Panc1 (cell line): ENCODE results near the gene TRIO. TPM values are rescaled to one million over a fixed set of nuclear protein-coding genes. Genes with fewer than 3 reads are reported as not detected.
"Not testable (repeated sequence)": the region's sequence is repeated elsewhere in the genome, so short reads cannot be mapped to it uniquely, and the experiment has no call there.

Experiments used
- ATAC-seq: fragments of 200-7000 bp; cut with Tn5 transposase; 2 replicates; pipeline ENCODE4 v1.9.1; 2020; ENCODE audit warnings: mild to moderate bottlenecking, moderate library complexity
- BruUV-seq: library from RNA; stranded (reverse); fragments of 400-500 nt; replicated peaks from 2 replicates; lab custom pipeline; 2021; lab: Mats Ljungman, UMichigan
- CTCF ChIA-PET: fragments of 300-600 bp; sonication (Branson Sonifier 250); formaldehyde crosslinking; loops from one replicate; lab custom pipeline; 2022; ENCODE audit warnings: antibody characterized with exemption; lab: Charles Lee
- POLR2A ChIA-PET: fragments of 300-600 bp; sonication (Branson Sonifier 250); formaldehyde crosslinking; loops from one replicate; lab custom pipeline; 2022; ENCODE audit warnings: antibody characterized with exemption; lab: Charles Lee
- DNase-seq: peaks from one replicate; pipeline ENCODE4 v3.0.0-alpha.2; 2010; ENCODE audit warnings: low read depth, low spot score
- H3K27ac ChIP-seq: 2 replicates; pipeline ENCODE4 v1.5.1; 2011; ENCODE audit warnings: mild to moderate bottlenecking, low read length, inconsistent platforms
- H3K27me3 ChIP-seq: fragments of 200-500 bp; sonication (Bioruptor generic); 2 replicates; pipeline ENCODE4 v1.6.0; 2014; ENCODE audit warnings: low read length, inconsistent platforms; ENCODE audit not compliant: control insufficient read depth, insufficient read depth
- H3K36me3 ChIP-seq: fragments of 200-500 bp; sonication (Bioruptor generic); 2 replicates; pipeline ENCODE4 v1.5.1; 2014; ENCODE audit warnings: inconsistent platforms, mild to moderate bottlenecking, low read length, moderate library complexity; ENCODE audit not compliant: control insufficient read depth, insufficient read depth
- H3K4me1 ChIP-seq: 2 replicates; pipeline ENCODE4 v1.5.1; 2011; ENCODE audit warnings: inconsistent platforms, mild to moderate bottlenecking, low read length, moderate library complexity; ENCODE audit not compliant: control insufficient read depth, insufficient read depth
- H3K4me3 ChIP-seq, 2 experiments: 2 replicates each; pipeline ENCODE4 v1.5.1; 2011 to 2012; ENCODE audit warnings: low read depth in 2 of 2, low read length in 2 of 2, mild to moderate bottlenecking in 2 of 2, inconsistent platforms in 1 of 2, moderate library complexity in 1 of 2
- H3K9me3 ChIP-seq: fragments of 200-500 bp; sonication (Bioruptor generic); 2 replicates; pipeline ENCODE4 v1.5.1; 2014; ENCODE audit warnings: low read depth, mild to moderate bottlenecking, inconsistent platforms, low read length, moderate library complexity; ENCODE audit not compliant: control insufficient read depth, insufficient read depth
- POLR2AphosphoS5 ChIP-seq: IDR thresholded peaks from 2 replicates; pipeline ENCODE4 v1.6.1; 2012; ENCODE audit warnings: mild to moderate bottlenecking, low read depth, low read length, moderate library complexity
- REST ChIP-seq, 2 experiments: IDR thresholded peaks; 2 replicates each; pipeline ENCODE4 v1.6.1; 2011 to 2012; ENCODE audit warnings: low read depth in 2 of 2, control low read depth in 1 of 2, low read length in 1 of 2, mild to moderate bottlenecking in 1 of 2, moderate library complexity in 1 of 2; ENCODE audit not compliant: insufficient read depth in 1 of 2
- SIN3A ChIP-seq: IDR thresholded peaks from 2 replicates; pipeline ENCODE4 v1.6.1; 2012; ENCODE audit warnings: low read depth, mild to moderate bottlenecking, low read length, moderate library complexity, borderline replicate concordance; ENCODE audit not compliant: insufficient read depth
- TCF7L2 ChIP-seq: IDR thresholded peaks from 2 replicates; pipeline ENCODE4 v1.6.1; 2011; ENCODE audit warnings: mild to moderate bottlenecking, low read depth, low read length, inconsistent platforms
- in situ Hi-C: cut with HindIII; loops from 2 replicates; pipeline ENCODE4 v1.10.0; 2016; ENCODE audit warnings: low sequenced_read_pairs, low pct_unique_long_range_greater_than_20kb
- intact Hi-C: fragments of 100-400 bp; cut with micrococcal nuclease; formaldehyde crosslinking; loops from one replicate; pipeline ENCODE4 v1.10.0; 2022; ENCODE audit not compliant: unreplicated experiment
- total RNA-seq: library from RNA; stranded (reverse); gene quantifications from one replicate; pipeline ENCODE4 v1.2.1, GENCODE V29; 2021; ENCODE audit not compliant: unreplicated experiment
- TF ChIP-seq, protein P1 (sequence below): fragments of 450-650 bp; IDR thresholded peaks from 2 replicates; pipeline ENCODE4 v1.5.1; 2017; ENCODE audit warnings: mild to moderate bottlenecking

The TRIO gene
- total RNA-seq, 1 experiment from 2014 or later: 349 TPM

DNA sequence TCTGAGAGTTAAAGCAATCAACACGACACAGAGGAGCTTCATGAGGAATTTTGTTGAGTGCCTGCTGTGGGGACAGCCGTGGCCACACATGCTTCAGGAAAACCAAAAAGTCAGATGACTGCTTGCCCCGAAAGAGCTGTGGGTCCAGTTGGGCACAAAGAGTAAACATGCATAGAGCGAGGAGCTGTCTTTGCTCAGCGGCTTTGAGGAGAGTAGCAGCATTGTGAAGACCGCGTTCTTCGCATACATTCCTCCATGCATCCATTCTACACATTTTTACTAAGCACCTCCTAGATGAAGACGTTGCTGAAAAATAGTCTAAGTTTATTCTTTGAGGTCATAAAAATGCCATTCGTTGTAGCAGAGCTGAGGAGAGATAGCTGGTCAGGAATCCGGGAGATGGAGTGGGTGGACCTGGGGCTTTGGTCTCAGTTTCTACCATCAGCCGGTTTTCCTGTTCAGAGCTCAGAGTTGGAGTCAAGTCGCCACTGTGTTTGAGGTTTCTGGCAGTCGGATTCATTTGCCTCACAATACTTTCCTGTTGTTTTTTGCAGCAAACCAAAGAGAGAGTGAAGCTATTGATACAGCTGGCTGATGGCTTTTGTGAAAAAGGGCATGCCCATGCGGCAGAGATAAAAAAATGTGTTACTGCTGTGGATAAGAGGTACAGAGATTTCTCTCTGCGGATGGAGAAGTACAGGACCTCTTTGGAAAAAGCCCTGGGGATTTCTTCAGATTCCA lies 243.9 kb downstream of the TRIO start:
- intact Hi-C loops (no loop called here), in situ Hi-C loops (no loop called here)
- TF ChIP-seq REST (IDR thresholded peaks at IDR 0.05; ENCODE audit: insufficient read depth in 1 of 2, low read depth in 2 of 2, low read length in 1 of 2) (no peak), POLR2AphosphoS5 (no peak), SIN3A (no peak), TCF7L2 (no peak)
- TF ChIP-seq, protein P1, sequence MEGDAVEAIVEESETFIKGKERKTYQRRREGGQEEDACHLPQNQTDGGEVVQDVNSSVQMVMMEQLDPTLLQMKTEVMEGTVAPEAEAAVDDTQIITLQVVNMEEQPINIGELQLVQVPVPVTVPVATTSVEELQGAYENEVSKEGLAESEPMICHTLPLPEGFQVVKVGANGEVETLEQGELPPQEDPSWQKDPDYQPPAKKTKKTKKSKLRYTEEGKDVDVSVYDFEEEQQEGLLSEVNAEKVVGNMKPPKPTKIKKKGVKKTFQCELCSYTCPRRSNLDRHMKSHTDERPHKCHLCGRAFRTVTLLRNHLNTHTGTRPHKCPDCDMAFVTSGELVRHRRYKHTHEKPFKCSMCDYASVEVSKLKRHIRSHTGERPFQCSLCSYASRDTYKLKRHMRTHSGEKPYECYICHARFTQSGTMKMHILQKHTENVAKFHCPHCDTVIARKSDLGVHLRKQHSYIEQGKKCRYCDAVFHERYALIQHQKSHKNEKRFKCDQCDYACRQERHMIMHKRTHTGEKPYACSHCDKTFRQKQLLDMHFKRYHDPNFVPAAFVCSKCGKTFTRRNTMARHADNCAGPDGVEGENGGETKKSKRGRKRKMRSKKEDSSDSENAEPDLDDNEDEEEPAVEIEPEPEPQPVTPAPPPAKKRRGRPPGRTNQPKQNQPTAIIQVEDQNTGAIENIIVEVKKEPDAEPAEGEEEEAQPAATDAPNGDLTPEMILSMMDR: no peak
- Histone ChIP-seq H3K4me3 (no peak overlapping the region), H3K27me3 (no peaks in the 10 kb centered on the region), H3K9me3 (no peaks in the 10 kb centered on the region), H3K27ac (no peak overlapping the region), H3K4me1 (no peaks in the 10 kb centered on the region), H3K36me3 (peaks cover 83% of the 10 kb centered on the region)
- DNase-seq (no peak), ATAC-seq (no peak)
- BruUV-seq: no TSS peak
- ChIA-PET POLR2A (no interaction called here), CTCF (no interaction called here)

DNA sequence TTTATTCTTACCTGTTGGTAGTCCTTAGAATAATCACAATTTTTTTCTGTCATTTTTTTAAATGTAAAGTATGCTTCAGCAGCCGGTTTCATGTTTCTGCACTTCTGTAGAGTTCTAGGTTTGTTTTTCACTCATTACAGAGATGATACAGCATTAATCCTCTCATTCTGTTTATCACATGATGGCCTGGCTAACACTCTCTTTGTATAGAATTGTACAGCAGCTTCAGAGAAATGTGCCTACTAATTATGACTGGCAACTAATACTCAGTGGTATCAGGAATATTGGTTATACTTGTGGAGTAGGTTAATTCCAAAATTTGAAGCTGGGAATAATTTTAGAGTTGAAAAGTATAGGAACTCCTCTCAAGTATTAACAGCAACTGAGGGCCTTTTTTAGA lies 245.6 kb downstream of the TRIO start:
- in situ Hi-C loops: no loop called here
- no peak for TF ChIP-seq TCF7L2
- TF ChIP-seq, protein P1: no peak
- no peak for TF ChIP-seq REST (IDR thresholded peaks at IDR 0.05; ENCODE audit: insufficient read depth in 1 of 2, low read depth in 2 of 2, low read length in 1 of 2)
- no peak for TF ChIP-seq SIN3A
- TF ChIP-seq POLR2AphosphoS5: no peak
- CTCF ChIA-PET: no interaction called here

GRCh38 chr5:14392552-14392951 lies 249.4 kb downstream of the TRIO start:
- peaks cover 76% of the 10 kb centered on the region for H3K36me3 ChIP-seq
- H3K27me3 ChIP-seq, in situ Hi-C loops, DNase-seq, intact Hi-C loops, H3K4me1 ChIP-seq, POLR2A ChIA-PET, H3K4me3 ChIP-seq, H3K9me3 ChIP-seq, CTCF ChIA-PET, BruUV-seq, H3K27ac ChIP-seq, ATAC-seq: not testable (repeated sequence)

More for the DNA sequence above, 245.6 kb downstream of the TRIO start:
- no TSS peak for BruUV-seq
- intact Hi-C loops: no loop called here
- Histone ChIP-seq H3K36me3 (peaks cover 79% of the 10 kb centered on the region), H3K27me3 (no peaks in the 10 kb centered on the region), H3K27ac (no peak overlapping the region; the same call in 1 of the 2 replicates), H3K9me3 (no peaks in the 10 kb centered on the region), H3K4me1 (no peaks in the 10 kb centered on the region), H3K4me3 (no peak overlapping the region)
- no peak for ATAC-seq
- POLR2A ChIA-PET: no interaction called here
- DNase-seq: no peak
